Measurements from ENCODE around the gene SNX9.

DNA sequence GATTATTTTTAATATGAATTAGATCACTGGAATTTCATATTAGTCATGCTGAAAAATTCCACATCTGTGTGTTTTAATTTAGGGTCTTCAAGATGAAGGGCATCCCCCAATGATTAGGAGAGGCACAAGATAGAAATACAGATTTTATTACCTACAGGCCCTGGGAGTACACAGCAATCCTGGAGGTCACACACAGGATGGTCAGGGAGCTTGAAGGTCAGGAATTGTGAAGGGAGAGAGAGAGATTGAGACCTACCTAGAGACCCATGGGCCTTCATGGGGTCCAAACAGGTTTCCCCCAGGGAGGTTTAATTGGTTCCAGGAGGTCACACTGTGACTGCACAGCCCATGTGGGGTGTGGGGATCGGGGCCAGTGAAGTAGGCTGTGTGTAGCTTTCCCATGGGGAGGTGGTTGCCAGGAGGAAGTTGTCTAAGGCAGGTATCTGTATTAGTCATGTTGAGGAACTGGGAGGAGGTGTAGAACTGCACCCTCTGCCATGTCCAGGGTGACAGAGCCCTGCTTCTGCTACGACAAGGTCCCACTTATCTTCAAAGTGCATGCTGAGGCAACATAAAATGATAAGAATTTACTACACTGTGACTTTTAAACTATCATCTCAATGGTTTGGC lies 18.3 kb downstream of the SNX9 start:
- TF ChIP-seq, protein P1, sequence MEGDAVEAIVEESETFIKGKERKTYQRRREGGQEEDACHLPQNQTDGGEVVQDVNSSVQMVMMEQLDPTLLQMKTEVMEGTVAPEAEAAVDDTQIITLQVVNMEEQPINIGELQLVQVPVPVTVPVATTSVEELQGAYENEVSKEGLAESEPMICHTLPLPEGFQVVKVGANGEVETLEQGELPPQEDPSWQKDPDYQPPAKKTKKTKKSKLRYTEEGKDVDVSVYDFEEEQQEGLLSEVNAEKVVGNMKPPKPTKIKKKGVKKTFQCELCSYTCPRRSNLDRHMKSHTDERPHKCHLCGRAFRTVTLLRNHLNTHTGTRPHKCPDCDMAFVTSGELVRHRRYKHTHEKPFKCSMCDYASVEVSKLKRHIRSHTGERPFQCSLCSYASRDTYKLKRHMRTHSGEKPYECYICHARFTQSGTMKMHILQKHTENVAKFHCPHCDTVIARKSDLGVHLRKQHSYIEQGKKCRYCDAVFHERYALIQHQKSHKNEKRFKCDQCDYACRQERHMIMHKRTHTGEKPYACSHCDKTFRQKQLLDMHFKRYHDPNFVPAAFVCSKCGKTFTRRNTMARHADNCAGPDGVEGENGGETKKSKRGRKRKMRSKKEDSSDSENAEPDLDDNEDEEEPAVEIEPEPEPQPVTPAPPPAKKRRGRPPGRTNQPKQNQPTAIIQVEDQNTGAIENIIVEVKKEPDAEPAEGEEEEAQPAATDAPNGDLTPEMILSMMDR (IDR thresholded peaks at IDR 0.05; ENCODE audit: low read length) = no peak
- TF ChIP-seq EZH2 (IDR thresholded peaks at IDR 0.05; ENCODE audit: borderline replicate concordance, low read length) = no peak
